B cell (primary cell): ENCODE data around the gene GNAI3. TPM values are rescaled to one million over a fixed set of nuclear protein-coding genes. Genes with fewer than 3 reads are reported as not detected.

Source experiments
- ATAC-seq: fragments of 200-7000 bp; cut with Tn5 transposase; one replicate; pipeline ENCODE4 v1.10.0; 2021; ENCODE audit warnings: low read depth, mild to moderate bottlenecking, moderate number of reproducible peaks, moderate library complexity
- CTCF ChIA-PET: fragments of 350-600 bp; sonication (Branson Sonifier 250); formaldehyde crosslinking; loops from one replicate; lab custom pipeline; 2021; ENCODE audit warnings: antibody characterized with exemption, inconsistent platforms; lab: Charles Lee
- POLR2A ChIA-PET: fragments of 350-600 bp; sonication (Branson Sonifier 250); formaldehyde crosslinking; loops from one replicate; lab custom pipeline; 2021; ENCODE audit warnings: antibody characterized with exemption; lab: Charles Lee
- DNase-seq: peaks from one replicate; pipeline ENCODE4 v3.0.0; 2013
- H2AFZ ChIP-seq: 2 replicates; pipeline ENCODE4 v1.6.1; 2012; ENCODE audit warnings: mild to moderate bottlenecking, low read depth, low read length; ENCODE audit not compliant: insufficient read depth, poor library complexity, severe bottlenecking
- H3K27ac ChIP-seq, 2 donors: 1 replicate in 1 of 2; 2 replicates in 1 of 2; pipeline ENCODE4 v1.5.1; 2012 to 2013; ENCODE audit warnings: low read length in 2 of 2, mild to moderate bottlenecking in 2 of 2, moderate library complexity in 1 of 2
- H3K27me3 ChIP-seq, 4 experiments: fragments of 200-600 bp in 1 of 4; sonication (generic) in 1 of 4; replicated peaks in 1 of 4; 1 replicate in 2 of 4; 2 replicates in 2 of 4; pipeline versions ENCODE4 v1.6.1 to v1.7.0; 2013 to 2016; ENCODE audit warnings: low read length in 3 of 4, mild to moderate bottlenecking in 2 of 4, mixed read lengths in 1 of 4, moderate library complexity in 1 of 4; ENCODE audit not compliant: insufficient read depth in 4 of 4, control insufficient read depth in 3 of 4; ENCODE audit errors: control extremely low read depth in 1 of 4
- H3K36me3 ChIP-seq, 2 experiments: replicated peaks in 1 of 2; 1 replicate in 1 of 2; 2 replicates in 1 of 2; pipeline versions ENCODE4 v1.6.1 to v1.7.1; 2013; ENCODE audit warnings: low read length in 1 of 2; ENCODE audit not compliant: insufficient read depth in 2 of 2, control insufficient read depth in 1 of 2; ENCODE audit errors: control extremely low read depth in 1 of 2, extremely low read depth in 1 of 2
- H3K4me1 ChIP-seq, 2 donors: fragments of 200-600 bp in 1 of 2; sonication (generic) in 1 of 2; 1 replicate in 1 of 2; 2 replicates in 1 of 2; pipeline versions ENCODE4 v1.5.1 to v1.6.1; 2013 to 2017; ENCODE audit warnings: low read length in 2 of 2; ENCODE audit not compliant: control insufficient read depth in 2 of 2, insufficient read depth in 2 of 2
- H3K4me2 ChIP-seq: replicated peaks from 2 replicates; pipeline ENCODE3; 2012; ENCODE audit warnings: mild to moderate bottlenecking, low read depth, low read length; ENCODE audit not compliant: poor library complexity, severe bottlenecking
- H3K4me3 ChIP-seq, 5 experiments: fragments of 200-600 bp in 1 of 5; sonication (generic) in 1 of 5; 1 replicate in 3 of 5; 2 replicates in 2 of 5; pipeline versions ENCODE4 v1.5.1 to v1.7.0; 2011 to 2016; ENCODE audit warnings: low read length in 4 of 5, mild to moderate bottlenecking in 4 of 5, low read depth in 2 of 5, control low read depth in 1 of 5, moderate library complexity in 1 of 5; ENCODE audit not compliant: insufficient read depth in 1 of 5; ENCODE audit errors: control extremely low read depth in 1 of 5, extremely low read depth in 1 of 5
- H3K79me2 ChIP-seq: fragments of 200-600 bp; sonication (generic); one replicate; pipeline ENCODE4 v1.6.0; 2016; ENCODE audit warnings: low read length; ENCODE audit not compliant: control insufficient read depth, insufficient read depth
- H3K9ac ChIP-seq: fragments of 200-600 bp; sonication (generic); 2 replicates; pipeline ENCODE4 v1.6.1; 2017; ENCODE audit warnings: mild to moderate bottlenecking, low read length, moderate library complexity
- H3K9me3 ChIP-seq, 3 donors: one replicate each; pipeline versions ENCODE4 v1.6.1 to v1.7.1; 2013; ENCODE audit warnings: low read length in 2 of 3; ENCODE audit not compliant: control insufficient read depth in 2 of 3, insufficient read depth in 1 of 3; ENCODE audit errors: control extremely low read depth in 1 of 3
- H4K20me1 ChIP-seq: 2 replicates; pipeline ENCODE4 v1.6.0; 2012; ENCODE audit warnings: mild to moderate bottlenecking, low read length; ENCODE audit not compliant: insufficient read depth, control insufficient read depth, poor library complexity, severe bottlenecking
- H3K27ac Mint-ChIP-seq: one replicate; pipeline ENCODE4 v1.8.0; 2021; ENCODE audit warnings: mixed read lengths
- H3K27me3 Mint-ChIP-seq: one replicate; pipeline ENCODE4 v1.8.0; 2021; ENCODE audit warnings: mixed read lengths
- H3K4me1 Mint-ChIP-seq: one replicate; pipeline ENCODE4 v1.8.0; 2021; ENCODE audit warnings: mixed read lengths
- H3K4me3 Mint-ChIP-seq: one replicate; pipeline ENCODE4 v1.8.0; 2021; ENCODE audit warnings: mixed read lengths
- H3K9me3 Mint-ChIP-seq: one replicate; pipeline ENCODE4 v1.8.0; 2022; ENCODE audit warnings: mixed read lengths; ENCODE audit not compliant: insufficient read depth
- EZH2 ChIP-seq: IDR thresholded peaks from 2 replicates; pipeline ENCODE4 v1.6.1; 2012; ENCODE audit warnings: borderline replicate concordance, low read depth, mild to moderate bottlenecking, moderate library complexity, low read length; ENCODE audit not compliant: insufficient read depth, poor library complexity, severe bottlenecking
- WGBS: methylation state at CpG from one replicate; pipeline ENCODE4 v1.1.5; 2013; ENCODE audit warnings: missing lambda C conversion rate; ENCODE audit not compliant: insufficient coverage; 5-methylcytosine and 5-hydroxymethylcytosine counted together
- intact Hi-C: fragments of 100-400 bp; cut with micrococcal nuclease; formaldehyde crosslinking; loops from one replicate; pipeline ENCODE4 v1.10.0; 2022
- polyA plus RNA-seq: library from polyadenylated mRNA; depleted of rRNA; stranded (reverse); fragments of >200 nt; gene quantifications from 2 replicates; pipeline ENCODE4 v1.2.3, GENCODE V29; 2012
- total RNA-seq, 2 donors: library from RNA; stranded (reverse); fragments of 120-200 nt in 1 of 2; gene quantifications; 1 replicate in 1 of 2; 2 replicates in 1 of 2; pipeline versions ENCODE4 v1.2.3 to v1.2.4, GENCODE V29; 2013 to 2022
- TF ChIP-seq, protein P1 (sequence below): fragments of 200-600 bp; IDR thresholded peaks from one replicate; pipeline ENCODE4 v1.8.0; 2022; ENCODE audit warnings: antibody characterized with exemption, mild to moderate bottlenecking

The GNAI3 gene
- total and polyA plus RNA-seq, 2 donors (not counting 1 experiment from before 2014, with no cell fraction given), result 1.6 to 8.5 TPM

DNA sequence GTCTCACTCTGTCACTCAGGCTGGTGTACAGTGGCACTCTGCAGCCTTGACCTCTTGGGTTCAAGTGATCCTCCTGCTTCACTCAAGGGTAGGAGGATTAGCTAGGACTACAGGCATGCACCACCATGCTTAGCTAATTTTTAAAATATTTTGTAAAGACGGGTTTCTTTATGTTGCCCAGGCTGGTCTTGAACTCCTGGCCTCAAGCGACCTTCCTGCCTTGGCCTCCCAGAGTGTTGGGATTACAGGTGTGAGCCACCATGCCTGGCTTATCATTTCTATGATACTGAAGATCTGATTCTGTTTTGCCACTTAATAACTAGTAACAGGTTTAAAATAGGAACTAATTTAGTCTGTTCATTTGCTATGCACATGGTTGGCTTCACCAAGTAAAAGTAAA lies 33.6 kb downstream of the GNAI3 start:
- H3K27me3 ChIP-seq, result no peaks in the 10 kb centered on the region
- Mint-ChIP-seq H3K27ac (no peak overlapping the region), H3K4me3 (no peak overlapping the region), H3K4me1 (no peaks in the 10 kb centered on the region), H3K27me3 (no peaks in the 10 kb centered on the region), H3K9me3 (no peaks in the 10 kb centered on the region)
- DNase-seq (no peak), ATAC-seq (no peak)
- ChIA-PET POLR2A (no interaction called here), CTCF (interaction anchor here (0.6 to 1.2 kb wide), 2 partner anchors 58 to 269 kb away, joined by 3 to 4 read pairs; no protein-coding TSS in a partner anchor)
- no peak overlapping the region for H3K4me3 ChIP-seq
- intact Hi-C loops, result no loop called here
- H3K4me2 ChIP-seq, result no peak overlapping the region
- TF ChIP-seq, protein P1, sequence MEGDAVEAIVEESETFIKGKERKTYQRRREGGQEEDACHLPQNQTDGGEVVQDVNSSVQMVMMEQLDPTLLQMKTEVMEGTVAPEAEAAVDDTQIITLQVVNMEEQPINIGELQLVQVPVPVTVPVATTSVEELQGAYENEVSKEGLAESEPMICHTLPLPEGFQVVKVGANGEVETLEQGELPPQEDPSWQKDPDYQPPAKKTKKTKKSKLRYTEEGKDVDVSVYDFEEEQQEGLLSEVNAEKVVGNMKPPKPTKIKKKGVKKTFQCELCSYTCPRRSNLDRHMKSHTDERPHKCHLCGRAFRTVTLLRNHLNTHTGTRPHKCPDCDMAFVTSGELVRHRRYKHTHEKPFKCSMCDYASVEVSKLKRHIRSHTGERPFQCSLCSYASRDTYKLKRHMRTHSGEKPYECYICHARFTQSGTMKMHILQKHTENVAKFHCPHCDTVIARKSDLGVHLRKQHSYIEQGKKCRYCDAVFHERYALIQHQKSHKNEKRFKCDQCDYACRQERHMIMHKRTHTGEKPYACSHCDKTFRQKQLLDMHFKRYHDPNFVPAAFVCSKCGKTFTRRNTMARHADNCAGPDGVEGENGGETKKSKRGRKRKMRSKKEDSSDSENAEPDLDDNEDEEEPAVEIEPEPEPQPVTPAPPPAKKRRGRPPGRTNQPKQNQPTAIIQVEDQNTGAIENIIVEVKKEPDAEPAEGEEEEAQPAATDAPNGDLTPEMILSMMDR, result no peak
- TF ChIP-seq EZH2, result no peak
- H3K27ac ChIP-seq, result no peak overlapping the region
- H2AFZ ChIP-seq, result no peak overlapping the region
- peaks cover 13 to 75% of the 10 kb centered on the region in 2 experiments for H3K36me3 ChIP-seq
- H3K9me3 ChIP-seq, result no peaks in the 10 kb centered on the region
- peaks cover 31% of the 10 kb centered on the region for H4K20me1 ChIP-seq
- WGBS, result 100% methylated on average over 2 of the region's 2 CpGs
- H3K79me2 ChIP-seq, result peaks cover 14% of the 10 kb centered on the region
- no peak overlapping the region for H3K9ac ChIP-seq
- H3K4me1 ChIP-seq, result no peaks in the 10 kb centered on the region

- Mint-ChIP-seq H3K27ac (no peak overlapping the region), H3K4me3 (no peak overlapping the region), H3K9me3 (no peaks in the 10 kb centered on the region), H3K4me1 (no peaks in the 10 kb centered on the region), H3K27me3 (no peaks in the 10 kb centered on the region)
- Histone ChIP-seq H3K9ac (no peak overlapping the region), H3K9me3 (no peaks in the 10 kb centered on the region), H3K4me2 (no peak overlapping the region), H2AFZ (no peak overlapping the region), H3K4me1 (no peaks in the 10 kb centered on the region), H3K36me3 (peaks cover 19 to 75% of the 10 kb centered on the region in 2 experiments), H3K4me3 (no peak overlapping the region), H3K27ac (no peak overlapping the region), H4K20me1 (peaks cover 31% of the 10 kb centered on the region), H3K27me3 (no peaks in the 10 kb centered on the region), H3K79me2 (peaks cover under 1% of the 10 kb centered on the region)
- DNase-seq, result no peak
- TF ChIP-seq, protein P1, result no peak
- TF ChIP-seq EZH2, result no peak
- ChIA-PET CTCF (interaction anchor here (1.0 kb wide), 1 partner anchor 11 kb away, joined by 3 read pairs; no protein-coding TSS in a partner anchor), POLR2A (no interaction called here)
- WGBS, result no CpG with 5 or more reads among the region's 1 CpG
- intact Hi-C loops, result no loop called here
- ATAC-seq, result no peak
Measured at GRCh38 chr1:109584766-109585165, 36.4 kb downstream of the GNAI3 start.
